Suprapubic skin (tissue), 4 donors: ENCODE results near the gene CCT7. TPM values are rescaled to one million over a fixed set of nuclear protein-coding genes. Genes with fewer than 3 reads are reported as not detected.

ENCODE experiments used
- DNase-seq, 2 donors: peaks; one replicate each; pipeline ENCODE4 v3.0.0-alpha.2; 2019; ENCODE audit warnings: low spot score in 2 of 2
- H3K27ac ChIP-seq: fragments of 200-600 bp; sonication (generic); one replicate; pipeline ENCODE4 v1.5.1; 2019
- H3K27me3 ChIP-seq: fragments of 200-600 bp; sonication (generic); one replicate; pipeline ENCODE4 v1.5.1; 2019
- H3K36me3 ChIP-seq: fragments of 200-600 bp; sonication (generic); one replicate; pipeline ENCODE4 v1.5.1; 2019
- H3K4me1 ChIP-seq: fragments of 200-600 bp; sonication (generic); one replicate; pipeline ENCODE4 v1.5.1; 2019
- H3K4me3 ChIP-seq: fragments of 200-600 bp; sonication (generic); one replicate; pipeline ENCODE4 v1.5.1; 2019; ENCODE audit warnings: mild to moderate bottlenecking
- H3K9me3 ChIP-seq: fragments of 200-600 bp; sonication (generic); one replicate; pipeline ENCODE4 v1.5.1; 2019
- EP300 ChIP-seq: sonication (generic); formaldehyde crosslinking; IDR thresholded peaks from one replicate; pipeline ENCODE4 v1.6.1; 2017; ENCODE audit warnings: antibody characterized with exemption
- POLR2A ChIP-seq, 2 donors: fragments of 450-650 bp; IDR thresholded peaks; one replicate each; pipeline ENCODE4 v1.6.1; 2017; ENCODE audit warnings: antibody characterized with exemption in 2 of 2, mild to moderate bottlenecking in 2 of 2, moderate library complexity in 2 of 2
- POLR2AphosphoS5 ChIP-seq, 3 donors: sonication (generic); formaldehyde crosslinking; IDR thresholded peaks; one replicate each; pipeline ENCODE4 v1.6.1; 2017; ENCODE audit warnings: antibody characterized with exemption in 3 of 3
- WGBS: methylation state at CpG from one replicate; pipeline ENCODE4 v1.1.5; 2018; 5-methylcytosine and 5-hydroxymethylcytosine counted together
- total RNA-seq, 4 donors: library from RNA; depleted of rRNA; stranded (reverse); fragments of >200 nt; gene quantifications; one replicate each; pipeline ENCODE4 v1.1.0, GENCODE V29; 2016
- TF ChIP-seq, protein P1 (sequence below), 2 donors: fragments of 200-600 bp in 1 of 2; fragments of 450-650 bp in 1 of 2; sonication (generic) in 1 of 2; IDR thresholded peaks; one replicate each; pipeline ENCODE4 v1.5.1; 2016 to 2019; ENCODE audit warnings: antibody characterized with exemption in 2 of 2, mild to moderate bottlenecking in 1 of 2, moderate library complexity in 1 of 2

CCT7 gene
- total RNA-seq, 4 donors from 2014 or later, result 99.7 to 175 (median 158) TPM

DNA sequence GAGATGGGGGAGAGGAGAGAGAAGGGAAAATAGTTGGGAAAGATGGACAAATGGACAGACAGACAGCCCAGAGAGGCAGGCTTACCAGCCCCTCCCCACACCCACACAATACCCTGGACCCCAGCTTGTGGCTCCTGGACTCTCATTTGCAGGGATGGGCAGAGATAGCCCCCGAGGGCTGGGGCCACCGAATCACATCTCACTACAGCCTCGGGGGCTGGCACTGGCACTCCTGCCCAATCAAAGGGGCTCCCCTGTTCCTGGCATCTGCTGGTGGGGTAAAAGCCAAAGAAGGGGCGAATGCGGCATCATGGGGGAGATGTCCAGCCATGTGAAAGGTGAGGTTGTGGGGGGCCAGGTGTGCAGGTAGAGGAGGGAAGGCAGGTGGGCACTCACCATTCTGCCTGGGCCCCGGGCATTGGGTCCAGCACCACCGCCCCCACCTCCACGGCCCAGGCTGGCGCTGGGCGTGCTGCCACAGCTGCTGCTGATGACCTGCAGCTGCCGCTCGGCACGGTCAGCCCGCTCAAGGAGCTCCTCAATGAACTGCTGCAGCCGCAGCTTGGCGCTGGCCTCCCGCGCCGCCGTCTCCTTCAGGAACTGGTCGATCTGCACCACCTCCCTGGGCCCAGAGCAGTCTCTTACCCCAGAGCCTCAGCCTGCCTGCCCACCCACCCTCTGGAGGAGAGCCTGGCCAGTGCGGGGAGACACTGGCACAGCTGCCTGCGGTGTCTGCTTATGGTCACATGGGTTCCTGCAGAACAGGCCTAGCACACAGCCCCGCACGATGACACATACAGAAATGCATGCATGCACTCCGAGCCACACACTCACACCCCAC is 32.2 kb downstream of the CCT7 start:
- Histone ChIP-seq H3K4me1 (peaks cover 15% of the 10 kb centered on the region), H3K9me3 (no peaks in the 10 kb centered on the region), H3K27me3 (peaks cover 27% of the 10 kb centered on the region), H3K4me3 (no peak overlapping the region), H3K36me3 (no peaks in the 10 kb centered on the region), H3K27ac (no peak overlapping the region)
- TF ChIP-seq POLR2AphosphoS5 (IDR thresholded peaks at IDR 0.05) (no peak), EP300 (no peak), POLR2A (IDR thresholded peaks at IDR 0.05) (no peak)
- TF ChIP-seq, protein P1, sequence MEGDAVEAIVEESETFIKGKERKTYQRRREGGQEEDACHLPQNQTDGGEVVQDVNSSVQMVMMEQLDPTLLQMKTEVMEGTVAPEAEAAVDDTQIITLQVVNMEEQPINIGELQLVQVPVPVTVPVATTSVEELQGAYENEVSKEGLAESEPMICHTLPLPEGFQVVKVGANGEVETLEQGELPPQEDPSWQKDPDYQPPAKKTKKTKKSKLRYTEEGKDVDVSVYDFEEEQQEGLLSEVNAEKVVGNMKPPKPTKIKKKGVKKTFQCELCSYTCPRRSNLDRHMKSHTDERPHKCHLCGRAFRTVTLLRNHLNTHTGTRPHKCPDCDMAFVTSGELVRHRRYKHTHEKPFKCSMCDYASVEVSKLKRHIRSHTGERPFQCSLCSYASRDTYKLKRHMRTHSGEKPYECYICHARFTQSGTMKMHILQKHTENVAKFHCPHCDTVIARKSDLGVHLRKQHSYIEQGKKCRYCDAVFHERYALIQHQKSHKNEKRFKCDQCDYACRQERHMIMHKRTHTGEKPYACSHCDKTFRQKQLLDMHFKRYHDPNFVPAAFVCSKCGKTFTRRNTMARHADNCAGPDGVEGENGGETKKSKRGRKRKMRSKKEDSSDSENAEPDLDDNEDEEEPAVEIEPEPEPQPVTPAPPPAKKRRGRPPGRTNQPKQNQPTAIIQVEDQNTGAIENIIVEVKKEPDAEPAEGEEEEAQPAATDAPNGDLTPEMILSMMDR (IDR thresholded peaks at IDR 0.05), result no peak
- 90% methylated on average over 6 of the region's 26 CpGs for WGBS
- peak in 1 of 2 donors; percentile 53 for DNase-seq

DNA sequence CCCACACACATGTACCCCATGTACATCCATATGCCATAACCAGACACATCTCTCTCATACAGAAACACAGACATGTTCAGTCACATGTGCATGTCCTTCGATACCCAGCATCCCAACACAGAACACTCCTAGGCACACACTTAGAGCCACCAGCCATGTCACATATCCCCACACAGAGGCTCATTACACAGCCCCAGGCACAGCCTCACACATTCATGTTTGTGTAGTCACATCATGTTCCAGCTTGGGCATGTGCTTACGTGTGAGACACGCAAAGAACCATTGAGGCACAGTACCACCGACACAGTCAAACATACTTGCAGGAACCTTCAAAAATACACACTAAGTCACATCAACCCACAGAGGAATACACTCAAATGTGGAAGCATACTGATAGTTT is 32.9 kb downstream of the CCT7 start:
- no peaks in the 10 kb centered on the region for H3K9me3 ChIP-seq
- TF ChIP-seq POLR2AphosphoS5 (IDR thresholded peaks at IDR 0.05) (no peak), EP300 (no peak), POLR2A (IDR thresholded peaks at IDR 0.05) (no peak)
- TF ChIP-seq, protein P1 (IDR thresholded peaks at IDR 0.05), result no peak
- peaks cover 27% of the 10 kb centered on the region for H3K27me3 ChIP-seq
- no peak overlapping the region for H3K4me3 ChIP-seq
- no peaks in the 10 kb centered on the region for H3K36me3 ChIP-seq
- peaks cover 15% of the 10 kb centered on the region for H3K4me1 ChIP-seq
- WGBS, result 98% methylated on average over 4 of the region's 4 CpGs
- DNase-seq, result no peak
- H3K27ac ChIP-seq, result no peak overlapping the region

DNA sequence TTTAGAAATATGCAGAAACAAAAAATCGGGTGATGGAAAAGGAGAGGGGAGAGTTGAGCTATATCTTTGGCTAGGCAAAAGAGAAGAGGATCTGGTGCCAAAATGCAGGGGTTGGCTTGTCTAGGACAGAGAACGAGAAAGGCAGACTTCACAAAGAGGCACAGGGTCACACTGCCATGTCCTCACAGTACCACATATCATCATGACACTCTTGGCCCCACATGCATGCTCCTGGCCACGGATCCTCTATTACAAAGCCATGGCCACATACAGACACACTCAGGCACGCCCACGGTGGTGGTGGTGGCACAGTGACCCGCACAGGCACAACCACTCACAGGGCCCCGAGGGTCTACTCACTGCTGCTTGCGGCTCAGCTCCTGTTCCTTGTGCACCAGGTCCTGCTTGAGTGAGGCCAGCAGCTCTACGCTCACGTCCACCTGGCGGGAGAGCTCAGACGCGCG is 34.3 kb downstream of the CCT7 start:
- TF ChIP-seq EP300, result no peak
- no peak for TF ChIP-seq POLR2A (IDR thresholded peaks at IDR 0.05)
- TF ChIP-seq POLR2AphosphoS5 (IDR thresholded peaks at IDR 0.05), result no peak
- TF ChIP-seq, protein P1 (IDR thresholded peaks at IDR 0.05), result no peak
- H3K9me3 ChIP-seq, result no peaks in the 10 kb centered on the region
- H3K36me3 ChIP-seq, result no peaks in the 10 kb centered on the region
- DNase-seq, result peak in 1 of 2 donors; percentile 54
- H3K4me1 ChIP-seq, result peaks cover 15% of the 10 kb centered on the region
- peak overlapping the region; percentile 49 for H3K4me3 ChIP-seq
- WGBS, result 32% methylated on average over 8 of the region's 14 CpGs
- peaks cover 27% of the 10 kb centered on the region for H3K27me3 ChIP-seq
- H3K27ac ChIP-seq, result no peak overlapping the region

GRCh38 chr2:73268830-73269685 is 35.0 kb downstream of the CCT7 start:
- Histone ChIP-seq H3K9me3 (no peaks in the 10 kb centered on the region), H3K4me1 (peaks cover 15% of the 10 kb centered on the region), H3K27ac (no peak overlapping the region), H3K27me3 (peaks cover 27% of the 10 kb centered on the region), H3K4me3 (peak overlapping the region; percentile 49), H3K36me3 (no peaks in the 10 kb centered on the region)
- TF ChIP-seq EP300 (no peak), POLR2AphosphoS5 (IDR thresholded peaks at IDR 0.05) (no peak), POLR2A (IDR thresholded peaks at IDR 0.05) (no peak)
- TF ChIP-seq, protein P1 (IDR thresholded peaks at IDR 0.05), result no peak
- peak in 1 of 2 donors; percentile 64 for DNase-seq
- 4% methylated on average over 15 of the region's 113 CpGs for WGBS
